ENCODE data around the gene GOT1.

The GOT1 gene

GRCh38 chr10:99430451-99431189, at the start of gene GOT1:
TSS of gene GOT1 (minus strand) at chr10:99430624. CDS start at chr10:99430565, 59 bp downstream.
- peak; percentile 98 for DNase-seq

GRCh38 chr10:99470327-99470726, 39.9 kb upstream of the GOT1 start:
- no peak for DNase-seq

GRCh38 chr10:99467236-99467999, 37.0 kb upstream of the GOT1 start:
- DNase-seq, result no peak

GRCh38 chr10:99466632-99467223, 36.3 kb upstream of the GOT1 start:
- DNase-seq, result no peak

- DNase-seq, result no peak
These were observed 30.8 kb upstream of the GOT1 start for GRCh38 chr10:99461230-99461629.

GRCh38 chr10:99460070-99460469, 29.6 kb upstream of the GOT1 start:
- no peak for DNase-seq

- DNase-seq, result no peak
These were observed 28.8 kb upstream of the GOT1 start for GRCh38 chr10:99459217-99459616.

- DNase-seq, result no peak
These were observed 27.4 kb upstream of the GOT1 start for GRCh38 chr10:99457813-99458212.

- no peak for DNase-seq
These were observed 26.5 kb upstream of the GOT1 start for GRCh38 chr10:99456931-99457288.

- no peak for DNase-seq
These were observed 25.9 kb upstream of the GOT1 start for GRCh38 chr10:99456207-99456930.

- no peak for DNase-seq
These were observed 21.6 kb upstream of the GOT1 start for GRCh38 chr10:99451981-99452380.

- DNase-seq, result no peak
These were observed 21.0 kb upstream of the GOT1 start for GRCh38 chr10:99451499-99451788.

GRCh38 chr10:99450624-99451498, 20.4 kb upstream of the GOT1 start:
- DNase-seq, result no peak

GRCh38 chr10:99450156-99450555, 19.7 kb upstream of the GOT1 start:
- DNase-seq, result no peak

GRCh38 chr10:99449023-99449422, 18.6 kb upstream of the GOT1 start:
- DNase-seq, result no peak

GRCh38 chr10:99444383-99445045, 14.1 kb upstream of the GOT1 start:
- no peak for DNase-seq

- no peak for DNase-seq
These were observed 13.1 kb upstream of the GOT1 start for GRCh38 chr10:99443500-99443899.

- DNase-seq, result no peak
These were observed 12.0 kb upstream of the GOT1 start for GRCh38 chr10:99442394-99442793.

- no peak for DNase-seq
These were observed 8.5 kb upstream of the GOT1 start for GRCh38 chr10:99438890-99439289.

- DNase-seq, result no peak
These were observed 5.7 kb upstream of the GOT1 start for GRCh38 chr10:99435986-99436638.

GRCh38 chr10:99433378-99434020, 3.1 kb upstream of the GOT1 start:
- no peak for DNase-seq
